Keratinocyte (primary cell): Measurements from ENCODE around the gene CCNA2. TPM values are rescaled to one million over a fixed set of nuclear protein-coding genes. Genes with fewer than 3 reads are reported as not detected.
A peak's percentile ranks its signal among the peaks of the same experiment; 100 is the strongest.

ENCODE experiments used
- DNase-seq: peaks from one replicate; pipeline ENCODE4 v3.0.0-alpha.2; 2011; ENCODE audit warnings: low read depth, missing footprints, low spot score
- FAIRE-seq: peaks from 2 replicates; lab custom pipeline; 2011; peaks lifted over from hg19 to GRCh38; lab: Jason Lieb, UNC
- H2AFZ ChIP-seq: 2 replicates; pipeline ENCODE4 v1.6.0; 2012; ENCODE audit warnings: low read length, control low read depth, inconsistent platforms; ENCODE audit not compliant: control insufficient read depth
- H3K27ac ChIP-seq: 2 replicates; pipeline ENCODE4 v1.5.1; 2011; ENCODE audit warnings: low read length; ENCODE audit not compliant: control insufficient read depth, insufficient read depth
- H3K27me3 ChIP-seq: 3 replicates; pipeline ENCODE4 v1.6.0; 2011; ENCODE audit warnings: low read length; ENCODE audit not compliant: control insufficient read depth, insufficient read depth; ENCODE audit errors: extremely low read depth
- H3K36me3 ChIP-seq, 2 experiments: 2 replicates in 1 of 2; 3 replicates in 1 of 2; pipeline ENCODE4 v1.5.1; 2011; ENCODE audit warnings: low read length in 2 of 2, mild to moderate bottlenecking in 1 of 2; ENCODE audit not compliant: control insufficient read depth in 2 of 2, insufficient read depth in 2 of 2; ENCODE audit errors: extremely low read depth in 1 of 2
- H3K4me1 ChIP-seq: 3 replicates; pipeline ENCODE4 v1.5.1; 2011; ENCODE audit warnings: low read length; ENCODE audit not compliant: control insufficient read depth, insufficient read depth; ENCODE audit errors: extremely low read depth
- H3K4me2 ChIP-seq: 3 replicates; pipeline ENCODE4 v1.6.0; 2011; ENCODE audit warnings: low read depth, low read length; ENCODE audit not compliant: control insufficient read depth, insufficient read depth; ENCODE audit errors: extremely low read depth
- H3K4me3 ChIP-seq, 3 experiments: fragments of 200-600 bp in 1 of 3; sonication (generic) in 1 of 3; 2 replicates in 2 of 3; 3 replicates in 1 of 3; pipeline ENCODE4 v1.5.1; 2011 to 2016; ENCODE audit warnings: low read length in 3 of 3, mild to moderate bottlenecking in 3 of 3, control low read depth in 2 of 3, inconsistent platforms in 1 of 3, low read depth in 1 of 3, mixed read lengths in 1 of 3, mixed run types in 1 of 3, moderate library complexity in 1 of 3; ENCODE audit not compliant: control insufficient read depth in 2 of 3, insufficient read depth in 2 of 3; ENCODE audit errors: extremely low read depth in 1 of 3
- H3K79me2 ChIP-seq: 2 replicates; pipeline ENCODE4 v1.6.0; 2012; ENCODE audit warnings: low read length; ENCODE audit not compliant: control insufficient read depth, insufficient read depth
- H3K9ac ChIP-seq: 3 replicates; pipeline ENCODE4 v1.6.0; 2011; ENCODE audit warnings: low read length; ENCODE audit not compliant: control insufficient read depth, insufficient read depth; ENCODE audit errors: extremely low read depth
- H3K9me1 ChIP-seq: 3 replicates; pipeline ENCODE4 v1.6.0; 2011; ENCODE audit warnings: low read length; ENCODE audit not compliant: control insufficient read depth, insufficient read depth; ENCODE audit errors: extremely low read depth
- H3K9me3 ChIP-seq: 2 replicates; pipeline ENCODE4 v1.5.1; 2012; ENCODE audit warnings: low read depth, low read length; ENCODE audit not compliant: control insufficient read depth
- H4K20me1 ChIP-seq: 3 replicates; pipeline ENCODE4 v1.6.0; 2011; ENCODE audit warnings: low read length; ENCODE audit not compliant: control insufficient read depth, insufficient read depth; ENCODE audit errors: extremely low read depth
- CTCF ChIP-seq, 3 experiments: IDR thresholded peaks in 1 of 3; conservative IDR thresholded peaks in 1 of 3; optimal IDR thresholded peaks in 1 of 3; 2 replicates in 2 of 3; 3 replicates in 1 of 3; pipeline versions ENCODE3 to v1.5.1; 2011; ENCODE audit warnings: low read length in 3 of 3, mild to moderate bottlenecking in 3 of 3, moderate library complexity in 2 of 3, control low read depth in 1 of 3, inconsistent platforms in 1 of 3; ENCODE audit not compliant: insufficient read depth in 2 of 3; ENCODE audit errors: extremely low read depth in 1 of 3
- EZH2 ChIP-seq: IDR thresholded peaks from one replicate; pipeline ENCODE4 v1.6.1; 2012; ENCODE audit warnings: inconsistent platforms, mild to moderate bottlenecking, low read length, moderate library complexity
- dilution Hi-C: fragments of 300-500 bp; cut with MboI; formaldehyde crosslinking; loops from one replicate; pipeline ENCODE4 v1.7.0; 2020; ENCODE audit warnings: low sequenced_read_pairs; ENCODE audit not compliant: extremely low pct_ligation_motif_present
- polyA plus RNA-seq, 5 experiments: library from polyadenylated mRNA; depleted of rRNA in 3 of 5; stranded (reverse) in 3 of 5; stranded (forward) in 1 of 5; unstranded in 1 of 5; fragments of >200 nt; gene quantifications; 1 replicate in 1 of 5; 2 replicates in 3 of 5; 3 replicates in 1 of 5; pipeline versions ENCODE4 v1.2.1 to v1.2.3, GENCODE V29; 2011 to 2012; ENCODE audit warnings: missing spikeins in 2 of 5, low read depth in 1 of 5, low replicate concordance in 1 of 5

CCNA2 gene
- polyA plus RNA-seq, 1 donor (not counting 4 experiments of a cell fraction or from before 2014, with no cell fraction given), result 27.4 TPM

- Histone ChIP-seq H3K36me3 (peaks cover 0 to 6% of the 10 kb centered on the region in 2 experiments), H2AFZ (no peak overlapping the region), H3K79me2 (peaks cover 8% of the 10 kb centered on the region), H3K9me3 (no peaks in the 10 kb centered on the region), H3K9ac (no peak overlapping the region), H3K4me1 (no peaks in the 10 kb centered on the region), H4K20me1 (no peaks in the 10 kb centered on the region), H3K9me1 (no peaks in the 10 kb centered on the region), H3K4me2 (no peak overlapping the region), H3K4me3 (no peak overlapping the region), H3K27ac (peak overlapping the region; percentile 53), H3K27me3 (no peaks in the 10 kb centered on the region)
- FAIRE-seq (no peak), DNase-seq (no peak)
- no peak for TF ChIP-seq EZH2
- no peak for TF ChIP-seq CTCF (optimal IDR thresholded peaks at IDR 0.05 in 1 of 3, IDR thresholded peaks at IDR 0.05 in 1 of 3, conservative IDR thresholded peaks at IDR 0.05 in 1 of 3; ENCODE audit: extremely low read depth in 1 of 3, insufficient read depth in 2 of 3, low read length in 3 of 3)
- dilution Hi-C loops, result no loop called here
These were observed 4.2 kb upstream of the CCNA2 start for GRCh38 chr4:121827853-121828252.

- FAIRE-seq, result no peak
These were observed 1.3 kb upstream of the CCNA2 start for GRCh38 chr4:121824950-121825349.

More at GRCh38 chr4:121824950-121825349, 1.3 kb upstream of the CCNA2 start:
- peaks cover 30% of the 10 kb centered on the region for H3K79me2 ChIP-seq
- H2AFZ ChIP-seq, result no peak overlapping the region
- no peak overlapping the region for H3K4me3 ChIP-seq
- H3K4me1 ChIP-seq, result peaks cover 8% of the 10 kb centered on the region
- dilution Hi-C loops, result no loop called here
- TF ChIP-seq CTCF (optimal IDR thresholded peaks at IDR 0.05 in 1 of 3, IDR thresholded peaks at IDR 0.05 in 1 of 3, conservative IDR thresholded peaks at IDR 0.05 in 1 of 3; ENCODE audit: extremely low read depth in 1 of 3, insufficient read depth in 2 of 3, low read length in 3 of 3) (no peak), EZH2 (no peak)
- no peaks in the 10 kb centered on the region for H3K27me3 ChIP-seq
- H3K4me2 ChIP-seq, result no peak overlapping the region
- peaks cover 2 to 10% of the 10 kb centered on the region in 2 experiments for H3K36me3 ChIP-seq
- no peaks in the 10 kb centered on the region for H4K20me1 ChIP-seq
- no peaks in the 10 kb centered on the region for H3K9me1 ChIP-seq
- no peaks in the 10 kb centered on the region for H3K9me3 ChIP-seq
- DNase-seq, result no peak
- no peak overlapping the region for H3K9ac ChIP-seq
- H3K27ac ChIP-seq, result no peak overlapping the region
